ENCODE results near the gene TNS1.
A peak's percentile ranks its signal among the peaks of the same experiment; 100 is the strongest.

The TNS1 gene

GRCh38 chr2:217802876-217803652 is 199.7 kb downstream of the TNS1 start:
- no peak for DNase-seq

GRCh38 chr2:217802266-217802665 is 200.5 kb downstream of the TNS1 start:
- no peak for DNase-seq

- no peak for DNase-seq
Observed at GRCh38 chr2:217801711-217802110, 201.1 kb downstream of the TNS1 start.

- no peak for DNase-seq
Observed at GRCh38 chr2:217801115-217801531, 201.7 kb downstream of the TNS1 start.

GRCh38 chr2:217800433-217801114 is 202.2 kb downstream of the TNS1 start:
- DNase-seq: no peak

GRCh38 chr2:217799563-217800432 is 203.0 kb downstream of the TNS1 start:
- no peak for DNase-seq

GRCh38 chr2:217798743-217799562 is 203.8 kb downstream of the TNS1 start:
- no peak for DNase-seq

- no peak for DNase-seq
Observed at GRCh38 chr2:217798191-217798590, 204.6 kb downstream of the TNS1 start.

- peak in 1 of 2 experiments; percentile 34 for DNase-seq
Observed at GRCh38 chr2:217797661-217798069, 205.1 kb downstream of the TNS1 start.

- no peak for DNase-seq
Observed at GRCh38 chr2:217797165-217797564, 205.6 kb downstream of the TNS1 start.

GRCh38 chr2:217795706-217796465 is 206.9 kb downstream of the TNS1 start:
- no peak for DNase-seq

- no peak for DNase-seq
Observed at GRCh38 chr2:217795067-217795466, 207.7 kb downstream of the TNS1 start.

GRCh38 chr2:217794133-217794986 is 208.4 kb downstream of the TNS1 start:
- no peak for DNase-seq

- no peak for DNase-seq
Observed at GRCh38 chr2:217793566-217794132, 209.1 kb downstream of the TNS1 start.

- no peak for DNase-seq
Observed at GRCh38 chr2:217792626-217793527, 209.9 kb downstream of the TNS1 start.

- DNase-seq: no peak
Observed at GRCh38 chr2:217791551-217791950, 211.2 kb downstream of the TNS1 start.

GRCh38 chr2:217790681-217791392 is 212.0 kb downstream of the TNS1 start:
- no peak for DNase-seq

- no peak for DNase-seq
Observed at GRCh38 chr2:217790195-217790594, 212.6 kb downstream of the TNS1 start.

Data from NCI-H2081 (cell line).